ENCODE results near the gene ANKFN1.

- no peak for TF ChIP-seq CTCF (IDR thresholded peaks at IDR 0.05)
- TF ChIP-seq POLR2AphosphoS5 (IDR thresholded peaks at IDR 0.05), result no peak
Observed at GRCh38 chr17:56505154-56505756, 352.0 kb downstream of the ANKFN1 start.
